LHCN-M2 (cell line): Measurements from ENCODE around the gene C1orf56. TPM values are rescaled to one million over a fixed set of nuclear protein-coding genes. Genes with fewer than 3 reads are reported as not detected.

Source experiments
- DNase-seq: peaks from one replicate; pipeline ENCODE4 v3.0.0-alpha.2; 2012; ENCODE audit warnings: low read depth
- polyA plus RNA-seq: library from polyadenylated mRNA; unstranded; fragments of >200 nt; gene quantifications from one replicate; pipeline ENCODE4 v1.2.1, GENCODE V29; 2012; ENCODE audit warnings: missing spikeins
- total RNA-seq: library from RNA; depleted of rRNA; stranded (reverse); fragments of >200 nt; gene quantifications from 2 replicates; pipeline ENCODE4 v1.2.3, GENCODE V29; 2014; rRNA removed

Gene C1orf56
- 4.7 and 5.3 TPM in 2 replicates for total RNA-seq
- 3.0 TPM for polyA plus RNA-seq

GRCh38 chr1:151047591-151047924 lies at the start of gene C1orf56:
Gene C1orf56 (plus strand): TSS chr1:151047751. CDS start chr1:151047848, 97 bp downstream.
- peak; percentile 63 for DNase-seq

- DNase-seq: no peak
These were observed 49.6 kb upstream of the C1orf56 start for GRCh38 chr1:150997949-150998348.

GRCh38 chr1:150999051-150999674 lies 48.4 kb upstream of the C1orf56 start:
- peak; percentile 92 for DNase-seq

GRCh38 chr1:150999926-151000325 lies 47.6 kb upstream of the C1orf56 start:
- DNase-seq: no peak

GRCh38 chr1:151000408-151000807 lies 47.1 kb upstream of the C1orf56 start:
- DNase-seq: no peak

- no peak for DNase-seq
These were observed 45.9 kb upstream of the C1orf56 start for GRCh38 chr1:151001602-151002001.

GRCh38 chr1:151002051-151002450 lies 45.5 kb upstream of the C1orf56 start:
- no peak for DNase-seq

GRCh38 chr1:151002611-151003010 lies 44.9 kb upstream of the C1orf56 start:
- no peak for DNase-seq

- no peak for DNase-seq
These were observed 44.4 kb upstream of the C1orf56 start for GRCh38 chr1:151003180-151003579.

- no peak for DNase-seq
These were observed 41.7 kb upstream of the C1orf56 start for GRCh38 chr1:151005729-151006319.

- DNase-seq: peak; percentile 88
These were observed 41.1 kb upstream of the C1orf56 start, which contains the start of gene MINDY1 for GRCh38 chr1:151006327-151007052. Gene MINDY1 (minus strand): TSS chr1:151006902. CDS start chr1:151002617, 4,285 bp downstream.

GRCh38 chr1:151007853-151008243 lies 39.7 kb upstream of the C1orf56 start:
- DNase-seq: no peak

GRCh38 chr1:151008244-151009205 lies 39.0 kb upstream of the C1orf56 start, which contains the start of gene PRUNE1:
Gene PRUNE1 (plus strand): TSS chr1:151008449. CDS start chr1:151008633, 184 bp downstream.
- peak; percentile 97 for DNase-seq

- DNase-seq: peak; percentile 21
These were observed 38.4 kb upstream of the C1orf56 start for GRCh38 chr1:151009206-151009587.

GRCh38 chr1:151009674-151010345 lies 37.7 kb upstream of the C1orf56 start:
- no peak for DNase-seq

GRCh38 chr1:151010346-151010726 lies 37.2 kb upstream of the C1orf56 start:
- DNase-seq: no peak

- DNase-seq: peak; percentile 12
These were observed 36.2 kb upstream of the C1orf56 start for GRCh38 chr1:151011154-151011850.

- no peak for DNase-seq
These were observed 34.7 kb upstream of the C1orf56 start for GRCh38 chr1:151012684-151013471.

- DNase-seq: no peak
These were observed 34.0 kb upstream of the C1orf56 start for GRCh38 chr1:151013518-151013917.
